Ishikawa (cell line): ENCODE measurements around the gene CAMTA1.

Source experiments
- CEBPB ChIP-seq: IDR thresholded peaks from 2 replicates; pipeline ENCODE4 v1.6.1; 2012
- EGR1 ChIP-seq: IDR thresholded peaks from 2 replicates; pipeline ENCODE4 v1.6.1; 2012
- EP300 ChIP-seq: IDR thresholded peaks from 2 replicates; pipeline ENCODE4 v1.6.1; 2012; ENCODE audit warnings: borderline replicate concordance
- FOXM1 ChIP-seq: IDR thresholded peaks from 2 replicates; pipeline ENCODE4 v1.6.1; 2012; ENCODE audit warnings: low read depth, borderline replicate concordance
- MAX ChIP-seq: IDR thresholded peaks from 2 replicates; pipeline ENCODE4 v1.6.1; 2012
- NFIC ChIP-seq: IDR thresholded peaks from 2 replicates; pipeline ENCODE4 v1.6.1; 2012
- RAD21 ChIP-seq: IDR thresholded peaks from 2 replicates; pipeline ENCODE4 v1.6.1; 2012; ENCODE audit warnings: low read depth
- REST ChIP-seq: IDR thresholded peaks from 2 replicates; pipeline ENCODE4 v1.6.1; 2012; ENCODE audit warnings: low read depth, mild to moderate bottlenecking
- TAF1 ChIP-seq: IDR thresholded peaks from 2 replicates; pipeline ENCODE4 v1.6.1; 2012; ENCODE audit warnings: low read depth, mild to moderate bottlenecking
- TCF12 ChIP-seq: IDR thresholded peaks from 2 replicates; pipeline ENCODE4 v1.6.1; 2012; ENCODE audit warnings: low read depth
- TEAD4 ChIP-seq: IDR thresholded peaks from 2 replicates; pipeline ENCODE4 v1.6.1; 2012
- YY1 ChIP-seq: IDR thresholded peaks from 2 replicates; pipeline ENCODE4 v1.6.1; 2012; ENCODE audit warnings: low read depth
- ZBTB7A ChIP-seq: IDR thresholded peaks from 2 replicates; pipeline ENCODE4 v1.6.1; 2012; ENCODE audit warnings: low read depth

GRCh38 chr1:6905790-6906189, 120.5 kb downstream of the CAMTA1 start:
- no peak for TF ChIP-seq YY1
- no peak for TF ChIP-seq EP300
- TF ChIP-seq MAX = no peak
- TF ChIP-seq ZBTB7A = no peak
- TF ChIP-seq REST = no peak
- TF ChIP-seq TEAD4 = no peak
- TF ChIP-seq RAD21 = no peak
- no peak for TF ChIP-seq TAF1
- no peak for TF ChIP-seq FOXM1
- TF ChIP-seq TCF12 = no peak
- no peak for TF ChIP-seq CEBPB
- TF ChIP-seq EGR1 = no peak
- no peak for TF ChIP-seq NFIC
